Epithelial cell of esophagus (primary cell): ENCODE measurements around the gene RFFL.
"Not testable (repeated sequence)": the region's sequence is repeated elsewhere in the genome, so short reads cannot be mapped to it uniquely, and the experiment has no call there.

Source experiments
- DNase-seq: peaks from one replicate; pipeline ENCODE4 v3.0.0; 2010; ENCODE audit warnings: low read depth
- H3K4me3 ChIP-seq: 2 replicates; pipeline ENCODE4 v1.5.1; 2011; ENCODE audit warnings: mild to moderate bottlenecking, low read length, control low read depth
- TF ChIP-seq, protein P1 (sequence below): IDR thresholded peaks from 2 replicates; pipeline ENCODE4 v1.5.1; 2011; ENCODE audit warnings: low read depth, mild to moderate bottlenecking, low read length, control low read depth, inconsistent platforms; ENCODE audit not compliant: insufficient read depth; ENCODE audit errors: missing control alignments

Gene RFFL

DNA sequence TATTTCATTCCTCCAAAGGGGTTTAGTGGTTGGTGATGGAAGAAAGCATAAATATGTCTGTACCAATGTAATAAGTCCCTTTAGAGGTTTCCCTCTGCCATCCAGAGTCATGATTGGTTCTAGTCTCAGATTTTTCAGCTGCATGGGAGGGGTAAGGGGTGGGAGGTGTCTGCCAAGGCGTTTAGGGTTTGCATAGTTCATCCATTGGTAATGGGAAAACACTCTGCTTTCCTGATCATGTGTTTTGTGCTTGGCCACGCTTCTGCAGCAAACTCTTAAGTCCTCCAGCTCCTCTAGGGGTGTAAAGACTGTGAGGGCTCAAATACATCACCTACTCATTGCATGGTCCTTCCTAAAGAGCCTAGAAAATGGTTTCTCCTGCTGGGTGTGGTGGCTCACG is 53.4 kb downstream of the RFFL start:
- H3K4me3 ChIP-seq = no peak overlapping the region
- TF ChIP-seq, protein P1, sequence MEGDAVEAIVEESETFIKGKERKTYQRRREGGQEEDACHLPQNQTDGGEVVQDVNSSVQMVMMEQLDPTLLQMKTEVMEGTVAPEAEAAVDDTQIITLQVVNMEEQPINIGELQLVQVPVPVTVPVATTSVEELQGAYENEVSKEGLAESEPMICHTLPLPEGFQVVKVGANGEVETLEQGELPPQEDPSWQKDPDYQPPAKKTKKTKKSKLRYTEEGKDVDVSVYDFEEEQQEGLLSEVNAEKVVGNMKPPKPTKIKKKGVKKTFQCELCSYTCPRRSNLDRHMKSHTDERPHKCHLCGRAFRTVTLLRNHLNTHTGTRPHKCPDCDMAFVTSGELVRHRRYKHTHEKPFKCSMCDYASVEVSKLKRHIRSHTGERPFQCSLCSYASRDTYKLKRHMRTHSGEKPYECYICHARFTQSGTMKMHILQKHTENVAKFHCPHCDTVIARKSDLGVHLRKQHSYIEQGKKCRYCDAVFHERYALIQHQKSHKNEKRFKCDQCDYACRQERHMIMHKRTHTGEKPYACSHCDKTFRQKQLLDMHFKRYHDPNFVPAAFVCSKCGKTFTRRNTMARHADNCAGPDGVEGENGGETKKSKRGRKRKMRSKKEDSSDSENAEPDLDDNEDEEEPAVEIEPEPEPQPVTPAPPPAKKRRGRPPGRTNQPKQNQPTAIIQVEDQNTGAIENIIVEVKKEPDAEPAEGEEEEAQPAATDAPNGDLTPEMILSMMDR = no peak
- DNase-seq = no peak

DNA sequence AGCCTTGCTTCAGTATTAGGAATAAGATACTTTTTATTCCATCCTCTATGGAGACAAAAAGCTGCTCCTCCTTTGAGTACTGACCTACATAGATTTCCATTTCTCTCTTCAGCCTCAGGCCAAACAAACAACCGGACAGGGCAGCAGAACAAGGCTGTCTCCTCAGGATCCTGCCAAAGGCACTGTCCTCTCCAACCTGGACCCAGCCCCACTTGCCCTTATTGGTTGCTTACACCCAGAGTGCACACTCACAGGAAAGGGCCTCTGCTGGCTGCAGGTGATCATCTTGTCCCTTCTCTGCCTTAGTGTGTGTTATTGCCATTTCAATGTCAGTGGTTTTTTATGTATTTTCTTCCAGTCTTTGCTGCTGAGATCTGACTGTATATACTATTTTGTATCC is 56.5 kb downstream of the RFFL start:
- no peak overlapping the region for H3K4me3 ChIP-seq
- TF ChIP-seq, protein P1 = no peak
- no peak for DNase-seq

DNA sequence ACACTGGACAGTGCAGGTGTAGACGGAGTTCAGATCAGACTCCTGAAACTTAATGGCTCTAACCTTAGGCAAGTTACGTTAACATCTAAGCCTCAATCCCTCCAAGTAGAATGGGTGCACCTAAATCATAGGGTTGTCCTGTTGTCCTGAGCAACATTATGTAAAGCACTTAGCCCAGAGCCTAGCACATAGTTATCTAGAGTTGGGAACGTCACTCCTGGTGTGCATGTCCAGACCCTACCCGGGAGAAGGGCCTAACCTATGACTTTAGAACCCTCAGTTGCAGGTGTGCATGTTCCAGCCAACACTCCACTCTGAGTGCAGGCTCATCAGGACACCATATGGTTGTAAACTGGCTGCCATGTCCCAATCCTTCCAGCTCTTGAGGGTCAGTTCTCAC is 57.2 kb downstream of the RFFL start:
- TF ChIP-seq, protein P1 = no peak
- H3K4me3 ChIP-seq = no peak overlapping the region
- no peak for DNase-seq

DNA sequence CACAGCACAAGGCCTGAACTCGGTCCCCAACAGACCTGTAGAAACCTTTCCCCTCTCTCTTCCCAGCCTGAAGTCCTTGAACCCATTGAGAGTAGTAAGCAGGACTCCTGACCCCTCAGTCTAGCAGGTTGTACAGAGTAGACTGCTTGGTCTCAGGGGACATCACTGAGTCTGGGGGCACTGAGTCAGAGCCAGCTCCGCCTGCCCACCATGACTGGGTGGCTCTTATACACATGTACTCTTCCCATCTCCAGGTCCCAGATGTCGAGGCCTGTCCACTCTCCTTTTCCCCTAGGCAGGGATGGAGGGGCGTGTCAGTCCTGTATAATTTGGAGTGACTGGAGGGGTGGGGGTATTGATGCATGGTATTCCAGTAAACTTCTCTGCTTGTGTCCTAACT is 59.7 kb downstream of the RFFL start:
- TF ChIP-seq, protein P1 = no peak
- no peak for DNase-seq
- H3K4me3 ChIP-seq = no peak overlapping the region

DNA sequence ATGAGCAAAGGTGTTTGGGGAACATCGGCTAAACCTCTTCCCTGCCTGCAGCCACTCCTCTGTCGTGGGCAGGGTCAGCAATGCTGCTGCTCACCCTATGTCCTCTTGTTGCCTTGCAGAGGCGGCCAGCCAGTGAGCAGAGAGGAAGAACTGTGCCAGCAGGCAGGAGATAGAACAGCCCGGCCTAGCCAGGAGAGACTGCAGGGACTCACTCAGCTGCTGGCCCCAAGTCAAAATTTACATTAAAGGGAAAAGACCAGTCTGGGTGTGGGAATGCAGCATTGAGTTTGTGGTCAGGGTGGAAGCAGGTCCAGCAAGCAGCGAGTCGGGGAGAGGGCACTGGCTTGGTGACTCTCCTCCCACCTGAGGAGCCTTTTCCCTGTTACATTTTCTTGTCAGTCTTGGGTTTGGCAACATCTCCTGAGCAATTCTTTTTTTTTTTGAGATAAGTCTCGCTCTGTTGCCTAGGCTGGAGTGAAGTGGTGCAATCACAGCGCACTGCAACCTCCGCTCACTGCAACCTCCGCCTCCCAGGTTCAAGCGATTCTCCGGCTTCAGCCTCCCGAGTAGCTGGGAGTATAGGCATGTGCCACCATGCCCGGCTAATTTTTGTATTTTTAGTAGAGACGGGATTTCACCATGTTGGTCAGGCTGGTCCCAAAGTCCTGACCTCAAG is 60.5 kb downstream of the RFFL start:
- H3K4me3 ChIP-seq = no peak overlapping the region
- TF ChIP-seq, protein P1 = no peak
- DNase-seq = no peak

DNA sequence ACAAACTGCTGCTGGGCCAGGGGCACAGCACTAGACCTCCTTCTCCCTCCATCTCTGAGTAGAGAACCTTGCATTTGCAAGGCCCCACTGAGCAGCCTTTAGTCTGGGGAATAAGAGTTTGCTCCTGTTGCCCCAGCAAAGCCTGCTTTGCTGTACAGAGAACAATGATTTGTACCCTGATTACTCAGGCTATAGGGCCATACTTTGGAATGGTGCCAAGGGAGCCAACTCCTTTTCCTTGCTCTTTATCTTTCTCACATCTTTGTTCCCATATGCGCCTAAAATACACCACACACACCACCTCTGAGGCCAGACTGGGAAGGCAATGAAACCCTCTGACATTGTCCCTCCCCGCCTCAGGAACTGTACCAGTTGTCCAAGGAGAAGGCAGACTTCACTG is 62.0 kb downstream of the RFFL start:
- TF ChIP-seq, protein P1 = no peak
- H3K4me3 ChIP-seq = no peak overlapping the region
- no peak for DNase-seq

DNA sequence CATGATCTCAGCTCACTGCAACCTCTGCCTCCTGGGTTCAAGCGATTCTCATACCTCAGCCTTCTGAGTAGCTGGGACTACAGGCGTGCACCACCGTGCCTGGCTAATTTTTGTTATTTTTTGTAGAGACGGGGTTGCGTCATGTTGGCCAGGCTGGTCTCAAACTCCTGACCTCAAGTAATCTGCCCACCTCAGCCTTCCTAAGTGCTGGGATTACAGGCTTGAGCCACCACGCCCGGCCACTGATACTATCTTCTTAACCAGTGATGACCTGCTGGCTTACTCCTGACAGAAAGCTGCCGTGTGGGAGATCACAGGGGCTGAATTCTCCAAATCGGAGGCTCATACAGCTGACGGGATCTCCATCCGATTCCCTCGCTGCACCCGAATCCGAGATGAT is 62.5 kb downstream of the RFFL start:
- H3K4me3 ChIP-seq, DNase-seq: not testable (repeated sequence)
